Epithelial cell of proximal tubule (primary cell): ENCODE data around the gene PRMT2. TPM values are rescaled to one million over a fixed set of nuclear protein-coding genes. Genes with fewer than 3 reads are reported as not detected.

Experiments used
- total RNA-seq: library from RNA; depleted of rRNA; stranded (reverse); fragments of >200 nt; gene quantifications from 2 replicates; pipeline ENCODE4 v1.2.3, GENCODE V29; 2015

The PRMT2 gene
- total RNA-seq, 1 donor from 2014 or later, result 98.8 TPM

Other genes starting within 250 kb of the PRMT2 start
- gene DIP2A, start 176.8 kb upstream of the PRMT2 start, total RNA-seq, result 13.5 and 20.9 TPM in 2 replicates
- not detected in 2 replicates for gene S100B, start 30.6 kb upstream of the PRMT2 start, total RNA-seq